Measurements from ENCODE around the gene NLGN1. TPM values are rescaled to one million over a fixed set of nuclear protein-coding genes. Genes with fewer than 3 reads are reported as not detected.

Gene NLGN1
- total and polyA plus RNA-seq, 2 experiments from 2014 or later: 5.1 to 11.2 TPM

DNA sequence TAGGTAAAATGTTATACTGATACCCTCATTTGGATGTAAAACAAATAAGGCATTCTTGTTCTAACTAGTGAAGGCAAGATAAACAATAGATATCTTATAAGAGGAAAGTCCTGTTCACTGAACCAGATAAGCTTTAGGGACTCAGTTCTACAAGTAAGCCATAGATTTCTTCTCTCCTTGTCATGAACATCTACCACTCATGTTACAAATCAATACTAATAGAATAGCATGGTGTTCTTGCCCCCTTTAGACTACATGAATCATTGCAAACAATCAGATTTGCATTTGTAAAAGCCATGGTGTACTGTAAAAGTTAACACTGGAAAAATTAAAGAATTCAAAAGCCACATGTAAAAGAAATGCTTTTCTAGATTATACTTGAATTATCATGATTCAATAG, 500.1 kb downstream of the NLGN1 start:
- TF ChIP-seq, protein P1, sequence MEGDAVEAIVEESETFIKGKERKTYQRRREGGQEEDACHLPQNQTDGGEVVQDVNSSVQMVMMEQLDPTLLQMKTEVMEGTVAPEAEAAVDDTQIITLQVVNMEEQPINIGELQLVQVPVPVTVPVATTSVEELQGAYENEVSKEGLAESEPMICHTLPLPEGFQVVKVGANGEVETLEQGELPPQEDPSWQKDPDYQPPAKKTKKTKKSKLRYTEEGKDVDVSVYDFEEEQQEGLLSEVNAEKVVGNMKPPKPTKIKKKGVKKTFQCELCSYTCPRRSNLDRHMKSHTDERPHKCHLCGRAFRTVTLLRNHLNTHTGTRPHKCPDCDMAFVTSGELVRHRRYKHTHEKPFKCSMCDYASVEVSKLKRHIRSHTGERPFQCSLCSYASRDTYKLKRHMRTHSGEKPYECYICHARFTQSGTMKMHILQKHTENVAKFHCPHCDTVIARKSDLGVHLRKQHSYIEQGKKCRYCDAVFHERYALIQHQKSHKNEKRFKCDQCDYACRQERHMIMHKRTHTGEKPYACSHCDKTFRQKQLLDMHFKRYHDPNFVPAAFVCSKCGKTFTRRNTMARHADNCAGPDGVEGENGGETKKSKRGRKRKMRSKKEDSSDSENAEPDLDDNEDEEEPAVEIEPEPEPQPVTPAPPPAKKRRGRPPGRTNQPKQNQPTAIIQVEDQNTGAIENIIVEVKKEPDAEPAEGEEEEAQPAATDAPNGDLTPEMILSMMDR (IDR thresholded peaks at IDR 0.05; ENCODE audit: poor library complexity): no peak
- TF ChIP-seq EZH2 (IDR thresholded peaks at IDR 0.05; ENCODE audit: borderline replicate concordance) (no peak), EZH2phosphoT487 (IDR thresholded peaks at IDR 0.05; ENCODE audit: low read depth, severe bottlenecking, unreplicated experiment) (no peak)

DNA sequence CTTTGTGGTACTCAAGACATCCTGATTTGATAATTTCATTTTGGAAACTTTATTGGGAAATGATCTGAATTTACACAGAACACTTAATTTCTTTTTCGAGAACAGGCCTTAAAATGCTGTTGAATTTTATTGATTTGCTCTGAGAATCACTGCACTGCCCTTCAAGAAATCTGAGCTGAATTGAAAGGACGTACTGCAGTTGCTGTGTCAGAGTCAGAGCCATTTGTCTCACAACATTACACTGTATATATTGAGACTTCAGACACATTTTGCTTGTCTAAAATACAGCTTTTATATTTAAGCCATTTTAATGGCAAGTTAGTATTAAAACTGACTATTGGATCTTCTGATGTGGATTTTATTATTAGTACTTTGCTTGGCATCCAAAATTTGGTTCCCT, 504.1 kb downstream of the NLGN1 start:
- Histone ChIP-seq H3K36me3 (replicated peaks; ENCODE audit: insufficient read depth, low read depth) (no peaks in the 10 kb centered on the region), H3K4me1 (ENCODE audit: insufficient read depth) (no peaks in the 10 kb centered on the region), H3K27me3 (no peaks in the 10 kb centered on the region), H4K20me1 (ENCODE audit: insufficient read depth, poor library complexity, severe bottlenecking) (no peaks in the 10 kb centered on the region), H3K4me2 (no peak overlapping the region), H2AFZ (no peak overlapping the region), H3K4me3 (no peak overlapping the region), H3K79me2 (no peaks in the 10 kb centered on the region), H3K9me2 (replicated peaks; ENCODE audit: insufficient read depth) (no peaks in the 10 kb centered on the region), H3K9me3 (ENCODE audit: low read depth) (no peaks in the 10 kb centered on the region), H3K27ac (no peak overlapping the region)
- no peak for TF ChIP-seq EZH2 (IDR thresholded peaks at IDR 0.05; ENCODE audit: borderline replicate concordance)
- TF ChIP-seq, protein P1 (IDR thresholded peaks at IDR 0.05; ENCODE audit: poor library complexity): no peak
- TF ChIP-seq EZH2phosphoT487 (IDR thresholded peaks at IDR 0.05; ENCODE audit: low read depth, severe bottlenecking, unreplicated experiment): no peak
- 76% methylated on average over 2 of the region's 2 CpGs for WGBS (ENCODE audit: low lambda C conversion rate, missing lambda C conversion rate)
- no peak for DNase-seq (ENCODE audit: low spot score)

More for the DNA sequence above, 500.1 kb downstream of the NLGN1 start:
- Histone ChIP-seq H3K4me1 (ENCODE audit: insufficient read depth) (no peaks in the 10 kb centered on the region), H3K27me3 (no peaks in the 10 kb centered on the region), H3K4me2 (no peak overlapping the region), H3K4me3 (no peak overlapping the region), H3K9me2 (replicated peaks; ENCODE audit: insufficient read depth) (no peaks in the 10 kb centered on the region), H3K36me3 (replicated peaks; ENCODE audit: insufficient read depth, low read depth) (no peaks in the 10 kb centered on the region), H3K9me3 (ENCODE audit: low read depth) (no peaks in the 10 kb centered on the region), H3K27ac (no peak overlapping the region), H3K79me2 (no peaks in the 10 kb centered on the region), H2AFZ (no peak overlapping the region), H4K20me1 (ENCODE audit: insufficient read depth, poor library complexity, severe bottlenecking) (no peaks in the 10 kb centered on the region)
- no peak for DNase-seq (ENCODE audit: low spot score)

DNA sequence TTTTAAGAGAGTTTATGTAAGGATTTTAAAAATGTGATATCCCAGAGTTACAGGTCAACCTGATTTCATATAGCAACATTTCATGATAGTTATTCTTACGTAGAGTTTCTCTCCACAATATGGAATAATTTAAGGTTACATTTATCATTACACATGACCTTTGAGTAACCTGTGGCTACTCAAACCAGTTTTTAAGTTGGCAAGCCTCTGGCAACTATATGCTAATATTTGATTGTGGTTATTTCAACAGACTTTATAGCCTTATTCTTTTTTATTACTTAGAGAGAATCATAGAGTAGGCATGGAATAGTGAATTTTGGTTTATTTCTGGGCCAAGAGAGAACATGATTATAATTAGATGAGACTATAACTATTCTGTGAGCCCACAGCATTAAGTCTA, 504.9 kb downstream of the NLGN1 start:
- H3K4me2 ChIP-seq: no peak overlapping the region
- WGBS (ENCODE audit: low lambda C conversion rate, missing lambda C conversion rate): 96% methylated on average over 1 of the region's 1 CpG

More for the DNA sequence above, 504.9 kb downstream of the NLGN1 start:
- Histone ChIP-seq H3K4me1 (ENCODE audit: insufficient read depth) (no peaks in the 10 kb centered on the region), H3K36me3 (replicated peaks; ENCODE audit: insufficient read depth, low read depth) (no peaks in the 10 kb centered on the region), H3K4me3 (no peak overlapping the region), H3K27me3 (no peaks in the 10 kb centered on the region), H3K79me2 (no peaks in the 10 kb centered on the region), H3K9me2 (replicated peaks; ENCODE audit: insufficient read depth) (no peaks in the 10 kb centered on the region), H4K20me1 (ENCODE audit: insufficient read depth, poor library complexity, severe bottlenecking) (no peaks in the 10 kb centered on the region), H2AFZ (no peak overlapping the region), H3K27ac (no peak overlapping the region), H3K9me3 (ENCODE audit: low read depth) (no peaks in the 10 kb centered on the region)
- no peak for DNase-seq (ENCODE audit: low spot score)
- TF ChIP-seq, protein P1 (IDR thresholded peaks at IDR 0.05; ENCODE audit: poor library complexity): no peak
- TF ChIP-seq EZH2 (IDR thresholded peaks at IDR 0.05; ENCODE audit: borderline replicate concordance): no peak

Data from hepatocyte (in vitro differentiated cells).